Body of pancreas (tissue), 4 donors: ENCODE data around the gene C5AR1. TPM values are rescaled to one million over a fixed set of nuclear protein-coding genes. Genes with fewer than 3 reads are reported as not detected.
"Not testable (repeated sequence)": the region's sequence is repeated elsewhere in the genome, so short reads cannot be mapped to it uniquely, and the experiment has no call there.

Source experiments
- ATAC-seq: fragments of 150-250 bp; one replicate; pipeline ENCODE4 v1.9.1; 2016
- DNase-seq, 4 donors: peaks; one replicate each; pipeline ENCODE4 v3.0.0-alpha.2; 2019
- H3K27ac ChIP-seq, 4 donors: fragments of 200-600 bp; sonication (generic); 1 replicate in 3 of 4; 2 replicates in 1 of 4; pipeline versions ENCODE4 v1.5.1 to v1.6.1; 2016 to 2019; ENCODE audit warnings: mild to moderate bottlenecking in 1 of 4, mixed read lengths in 1 of 4, moderate library complexity in 1 of 4
- H3K27me3 ChIP-seq, 2 donors: fragments of 200-600 bp; sonication (generic); one replicate each; pipeline ENCODE4 v1.6.0; 2016; ENCODE audit warnings: mild to moderate bottlenecking in 1 of 2
- H3K36me3 ChIP-seq, 2 donors: fragments of 200-600 bp; sonication (generic); replicated peaks in 1 of 2; 2 replicates each; pipeline ENCODE4 v1.5.1; 2016; ENCODE audit warnings: low read depth in 2 of 2; ENCODE audit not compliant: insufficient read depth in 1 of 2
- H3K4me1 ChIP-seq: fragments of 200-600 bp; sonication (generic); one replicate; pipeline ENCODE4 v1.6.0; 2016
- H3K4me3 ChIP-seq, 2 donors: fragments of 200-600 bp; sonication (generic); 1 replicate in 1 of 2; 2 replicates in 1 of 2; pipeline ENCODE4 v1.5.1; 2016 to 2019
- H3K9me3 ChIP-seq, 3 donors: fragments of 200-600 bp; sonication (generic); 1 replicate in 2 of 3; 2 replicates in 1 of 3; pipeline ENCODE4 v1.5.1; 2016
- POLR2A ChIP-seq, 3 donors: fragments of 450-650 bp; IDR thresholded peaks; one replicate each; pipeline ENCODE4 v1.6.1; 2016; ENCODE audit warnings: antibody characterized with exemption in 3 of 3, mild to moderate bottlenecking in 2 of 3
- WGBS, 2 donors: methylation state at CpG; one replicate each; pipeline ENCODE4 v1.1.5; 2017; 5-methylcytosine and 5-hydroxymethylcytosine counted together
- intact Hi-C: fragments of 100-400 bp; cut with DNase I; formaldehyde crosslinking; loops from one replicate; pipeline ENCODE4 v1.15.1; 2023
- total RNA-seq, 2 donors: library from RNA; depleted of rRNA; stranded (reverse); fragments of >200 nt; gene quantifications; one replicate each; pipeline ENCODE4 v1.1.0, GENCODE V29; 2016
- TF ChIP-seq, protein P1 (sequence below), 7 experiments: fragments of 450-650 bp in 4 of 7; fragments of 200-600 bp in 3 of 7; sonication (generic) in 3 of 7; IDR thresholded peaks; one replicate each; pipeline ENCODE4 v1.5.1; 2016 to 2019; ENCODE audit warnings: antibody characterized with exemption in 7 of 7

C5AR1 gene
- total RNA-seq, 2 donors from 2014 or later, result 2.6 to 5.4 TPM

DNA sequence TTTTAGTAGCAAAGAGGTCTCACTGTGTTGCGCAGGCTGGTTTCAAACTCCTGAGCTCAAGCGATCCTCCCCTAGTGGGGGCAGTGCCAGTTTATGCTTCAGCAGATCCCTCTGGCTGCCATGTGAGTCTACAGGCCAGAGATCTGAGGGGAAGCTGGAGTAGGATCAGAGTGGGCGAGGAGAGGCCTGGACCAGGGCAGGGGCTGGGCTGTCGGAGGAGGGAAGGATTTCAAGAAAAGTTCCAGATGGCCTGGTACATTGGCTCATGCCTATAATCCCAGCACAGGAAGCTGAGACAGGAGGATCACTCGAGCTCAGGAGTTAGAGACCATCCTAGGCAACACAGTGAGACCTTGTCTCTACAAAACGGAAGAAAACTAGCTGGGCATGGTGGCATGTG lies 49.3 kb downstream of the C5AR1 start:
- H3K27ac ChIP-seq, result no peak overlapping the region
- DNase-seq, result no peak
- H3K4me1 ChIP-seq, result peaks cover 2% of the 10 kb centered on the region
- 89% methylated on average over 6 of the region's 6 CpGs for WGBS, 2 donors
- H3K36me3 ChIP-seq, result peaks cover 7 to 37% of the 10 kb centered on the region in 2 donors
- ATAC-seq, result no peak
- intact Hi-C loops, result no loop called here
- no peak overlapping the region for H3K4me3 ChIP-seq
- no peaks in the 10 kb centered on the region for H3K27me3 ChIP-seq
- H3K9me3 ChIP-seq, result no peaks in the 10 kb centered on the region
- TF ChIP-seq, protein P1, sequence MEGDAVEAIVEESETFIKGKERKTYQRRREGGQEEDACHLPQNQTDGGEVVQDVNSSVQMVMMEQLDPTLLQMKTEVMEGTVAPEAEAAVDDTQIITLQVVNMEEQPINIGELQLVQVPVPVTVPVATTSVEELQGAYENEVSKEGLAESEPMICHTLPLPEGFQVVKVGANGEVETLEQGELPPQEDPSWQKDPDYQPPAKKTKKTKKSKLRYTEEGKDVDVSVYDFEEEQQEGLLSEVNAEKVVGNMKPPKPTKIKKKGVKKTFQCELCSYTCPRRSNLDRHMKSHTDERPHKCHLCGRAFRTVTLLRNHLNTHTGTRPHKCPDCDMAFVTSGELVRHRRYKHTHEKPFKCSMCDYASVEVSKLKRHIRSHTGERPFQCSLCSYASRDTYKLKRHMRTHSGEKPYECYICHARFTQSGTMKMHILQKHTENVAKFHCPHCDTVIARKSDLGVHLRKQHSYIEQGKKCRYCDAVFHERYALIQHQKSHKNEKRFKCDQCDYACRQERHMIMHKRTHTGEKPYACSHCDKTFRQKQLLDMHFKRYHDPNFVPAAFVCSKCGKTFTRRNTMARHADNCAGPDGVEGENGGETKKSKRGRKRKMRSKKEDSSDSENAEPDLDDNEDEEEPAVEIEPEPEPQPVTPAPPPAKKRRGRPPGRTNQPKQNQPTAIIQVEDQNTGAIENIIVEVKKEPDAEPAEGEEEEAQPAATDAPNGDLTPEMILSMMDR (IDR thresholded peaks at IDR 0.05), result no peak
- no peak for TF ChIP-seq POLR2A (IDR thresholded peaks at IDR 0.05)

DNA sequence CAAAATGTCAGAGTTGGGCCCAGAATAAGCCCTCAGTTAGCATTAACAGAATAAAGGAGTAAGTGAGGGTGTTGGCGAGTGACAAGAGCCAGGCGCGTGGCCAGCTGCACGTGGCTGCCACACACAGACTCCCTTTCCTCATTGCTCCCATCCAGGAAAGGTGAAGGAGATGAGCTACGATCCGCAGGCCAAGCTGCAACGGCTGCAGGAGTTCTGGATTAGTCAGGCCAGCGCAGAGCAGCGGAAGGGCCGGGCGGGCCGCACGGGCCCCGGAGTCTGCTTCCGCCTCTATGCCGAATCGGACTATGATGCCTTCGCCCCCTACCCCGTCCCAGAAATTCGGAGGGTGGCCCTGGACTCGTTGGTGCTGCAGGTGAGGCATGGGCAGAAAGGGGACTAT lies 52.7 kb downstream of the C5AR1 start:
- Histone ChIP-seq H3K4me3 (no peak overlapping the region), H3K9me3 (no peaks in the 10 kb centered on the region), H3K36me3 (peaks cover 7 to 25% of the 10 kb centered on the region in 2 donors), H3K27me3 (no peaks in the 10 kb centered on the region), H3K27ac (no peak overlapping the region), H3K4me1 (no peaks in the 10 kb centered on the region)
- TF ChIP-seq, protein P1 (IDR thresholded peaks at IDR 0.05), result no peak
- TF ChIP-seq POLR2A (IDR thresholded peaks at IDR 0.05), result no peak
- DNase-seq (no peak), ATAC-seq (no peak)
- intact Hi-C loops, result no loop called here
- WGBS, 2 donors, result 94 to 96% methylated on average over 19 to 21 of the region's 21 CpGs

GRCh38 chr19:47363758-47364531 lies 54.3 kb downstream of the C5AR1 start:
- Histone ChIP-seq H3K27ac (no peak overlapping the region), H3K36me3 (peaks cover 0 to 17% of the 10 kb centered on the region in 2 donors), H3K9me3 (no peaks in the 10 kb centered on the region), H3K27me3 (no peaks in the 10 kb centered on the region), H3K4me3 (no peak overlapping the region), H3K4me1 (no peaks in the 10 kb centered on the region)
- ATAC-seq (no peak), DNase-seq (no peak)
- no peak for TF ChIP-seq POLR2A (IDR thresholded peaks at IDR 0.05)
- TF ChIP-seq, protein P1 (IDR thresholded peaks at IDR 0.05), result no peak
- 78 to 94% methylated on average over 10 to 13 of the region's 13 CpGs for WGBS, 2 donors
- intact Hi-C loops, result no loop called here

GRCh38 chr19:47365455-47365854 lies 55.8 kb downstream of the C5AR1 start:
- 93 to 96% methylated on average over 6 to 10 of the region's 10 CpGs for WGBS, 2 donors

DNA sequence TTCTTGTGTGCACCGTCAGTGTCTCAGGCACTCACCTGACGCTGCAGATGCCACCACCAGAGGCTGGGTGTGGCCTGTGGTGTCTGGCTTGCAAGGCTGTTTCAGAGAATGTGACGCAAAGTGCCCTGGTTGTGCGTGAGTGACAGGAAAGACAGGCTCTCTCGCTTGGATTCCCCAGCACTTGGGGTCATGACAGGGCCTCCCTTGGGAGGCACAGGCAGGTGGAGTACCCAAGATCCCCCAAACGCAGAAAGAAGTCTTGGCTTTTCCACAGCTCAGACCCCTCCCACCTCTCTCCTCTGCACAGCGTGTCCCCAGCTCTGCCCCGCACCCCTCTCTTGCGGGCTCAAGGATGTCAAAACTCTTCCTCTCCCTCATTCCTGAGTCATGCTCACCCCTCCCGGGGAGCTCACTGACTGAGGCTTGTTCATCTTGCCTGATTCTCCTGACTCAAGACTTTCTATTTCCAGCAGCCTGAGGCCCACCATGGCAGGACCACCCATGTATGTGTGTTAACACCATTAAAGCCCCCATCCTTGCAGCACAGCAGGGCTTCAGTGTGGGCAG lies 60.5 kb downstream of the C5AR1 start:
- Histone ChIP-seq H3K36me3 (peaks cover 15 to 32% of the 10 kb centered on the region in 2 donors), H3K27ac (no peak overlapping the region)
- 64 to 97% methylated on average over 8 to 10 of the region's 10 CpGs for WGBS, 2 donors

More at GRCh38 chr19:47365455-47365854, 55.8 kb downstream of the C5AR1 start:
- ATAC-seq, H3K27ac ChIP-seq, intact Hi-C loops, H3K4me1 ChIP-seq, DNase-seq, H3K4me3 ChIP-seq, H3K27me3 ChIP-seq, H3K9me3 ChIP-seq: not testable (repeated sequence)
- H3K36me3 ChIP-seq, result peaks cover 0 to 23% of the 10 kb centered on the region in 2 donors

More for the DNA sequence above, 60.5 kb downstream of the C5AR1 start:
- Histone ChIP-seq H3K27me3 (no peaks in the 10 kb centered on the region), H3K4me3 (no peak overlapping the region), H3K4me1 (no peaks in the 10 kb centered on the region), H3K9me3 (no peaks in the 10 kb centered on the region)
- intact Hi-C loops, result no loop called here
- TF ChIP-seq, protein P1 (IDR thresholded peaks at IDR 0.05), result no peak
- TF ChIP-seq POLR2A (IDR thresholded peaks at IDR 0.05), result no peak
- no peak for ATAC-seq
- DNase-seq, result peak in 1 of 4 donors; percentile 50
